Adipose tissue (tissue), 3 donors: ENCODE data around the gene SAP30BP. TPM values are rescaled to one million over a fixed set of nuclear protein-coding genes. Genes with fewer than 3 reads are reported as not detected.
A peak's percentile ranks its signal among the peaks of the same experiment; 100 is the strongest.

Experiments used
- H3K27ac ChIP-seq: one replicate; pipeline ENCODE4 v1.5.1; 2013; ENCODE audit warnings: low read depth, low read length
- WGBS, 3 donors: extraction: QIAGEN DNeasy Blood & Tissue Kit; methylation state at CpG; one replicate each; pipeline ENCODE4 v1.1.7; 2013; 5-methylcytosine and 5-hydroxymethylcytosine counted together
- polyA plus RNA-seq, 3 donors: library from polyadenylated mRNA; stranded (reverse); fragments of 200-250 nt; gene quantifications; one replicate each; pipeline ENCODE4 v1.2.3, GENCODE V29; 2013
- donor health status: healthy with polysubstance abuse.
- donor health status: Bipolar disorder and iron deficiency.
- donor health status: healthy.

SAP30BP gene
- polyA plus RNA-seq, 3 donors: 41.9 to 83.0 (median 77.7) TPM

- no peak overlapping the region for H3K27ac ChIP-seq
- WGBS, 3 donors: 69 to 80% (median 78%) methylated on average over 5 of the region's 5 CpGs
Measured at GRCh38 chr17:75670868-75671267, 3.7 kb downstream of the SAP30BP start.

DNA sequence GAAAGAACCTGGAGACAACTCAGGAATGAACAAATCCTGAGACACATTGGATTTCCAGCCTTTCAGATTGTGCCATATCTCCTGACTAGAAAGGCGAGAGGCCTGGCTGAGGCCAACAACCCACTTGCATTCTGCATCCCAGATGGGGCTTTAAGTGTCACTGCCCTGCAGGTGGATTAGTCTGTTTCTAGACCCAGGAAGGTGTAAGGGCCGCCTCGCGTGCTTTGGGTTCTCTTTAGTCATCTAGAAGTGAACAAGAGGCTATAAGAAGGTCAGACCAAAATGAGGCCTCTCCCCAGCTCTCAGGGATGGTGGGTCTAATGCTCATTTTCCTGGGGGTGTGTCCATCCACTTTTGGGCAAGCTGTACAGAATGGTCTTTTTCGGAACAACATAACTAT lies 4.9 kb downstream of the SAP30BP start:
- WGBS, 3 donors: 92 to 96% (median 93%) methylated on average over 5 of the region's 5 CpGs
- H3K27ac ChIP-seq: no peak overlapping the region

- H3K27ac ChIP-seq: no peak overlapping the region
Measured at GRCh38 chr17:75673487-75673886, 6.3 kb downstream of the SAP30BP start.

DNA sequence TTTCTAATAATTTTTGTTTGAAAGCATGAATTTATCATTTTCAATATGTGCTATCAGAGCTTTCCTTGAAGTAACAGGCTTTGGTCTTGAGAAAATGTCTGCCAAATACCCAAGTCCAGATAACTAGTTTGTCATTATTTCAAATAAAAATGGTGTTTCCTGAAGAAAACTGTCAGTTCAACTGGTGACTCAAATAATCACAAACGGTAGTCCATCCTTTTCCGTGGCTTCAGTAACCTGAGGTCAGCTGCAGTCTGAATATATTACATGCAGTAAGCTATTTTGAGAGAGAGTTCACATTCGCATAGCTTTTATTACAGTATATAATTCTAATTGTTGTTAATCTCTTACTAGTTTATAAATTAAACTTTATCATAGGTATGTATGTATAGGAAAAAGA lies 9.3 kb downstream of the SAP30BP start:
- WGBS, 3 donors: 72 to 83% (median 81%) methylated on average over 3 of the region's 3 CpGs

More at GRCh38 chr17:75673487-75673886, 6.3 kb downstream of the SAP30BP start:
- WGBS, 3 donors: 82 to 88% (median 85%) methylated on average over 4 of the region's 4 CpGs

GRCh38 chr17:75679706-75680211 lies 12.6 kb downstream of the SAP30BP start:
- 61 to 69% (median 62%) methylated on average over 11 of the region's 11 CpGs for WGBS, 3 donors
- no peak overlapping the region for H3K27ac ChIP-seq

More for the DNA sequence above, 9.3 kb downstream of the SAP30BP start:
- H3K27ac ChIP-seq: no peak overlapping the region

- WGBS, 3 donors: 90 to 93% (median 90%) methylated on average over 10 of the region's 10 CpGs
- no peak overlapping the region for H3K27ac ChIP-seq
Measured at GRCh38 chr17:75680431-75680830, 13.3 kb downstream of the SAP30BP start.

DNA sequence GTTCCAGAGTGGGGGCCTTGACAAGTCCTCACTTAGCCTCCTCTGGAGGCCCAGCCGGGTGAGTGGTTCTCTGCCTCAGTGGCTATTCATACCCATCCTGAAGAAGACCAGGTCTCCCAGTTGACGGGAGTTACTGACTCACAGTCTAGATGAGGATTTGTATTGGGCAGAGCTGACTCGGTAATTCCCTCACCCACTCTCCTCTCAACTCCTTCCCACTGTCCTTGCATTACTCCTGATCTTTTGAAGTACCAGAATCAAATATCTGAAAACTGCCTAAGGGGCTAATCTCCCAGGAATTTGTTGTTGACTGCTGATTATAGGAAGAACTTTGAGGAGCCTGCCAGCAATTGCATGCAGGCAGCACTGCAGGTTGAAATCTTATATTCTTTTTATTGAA lies 14.2 kb downstream of the SAP30BP start:
- no peak overlapping the region for H3K27ac ChIP-seq
- 76 to 81% (median 81%) methylated on average over 3 of the region's 3 CpGs for WGBS, 3 donors

GRCh38 chr17:75683583-75683982 lies 16.4 kb downstream of the SAP30BP start:
- H3K27ac ChIP-seq: no peak overlapping the region

GRCh38 chr17:75684249-75684648 lies 17.1 kb downstream of the SAP30BP start:
- 94 to 95% (median 94%) methylated on average over 5 of the region's 5 CpGs for WGBS, 3 donors
- H3K27ac ChIP-seq: no peak overlapping the region

More at GRCh38 chr17:75683583-75683982, 16.4 kb downstream of the SAP30BP start:
- 71 to 84% (median 74%) methylated on average over 4 of the region's 4 CpGs for WGBS, 3 donors

GRCh38 chr17:75684924-75685323 lies 17.8 kb downstream of the SAP30BP start:
- 58 to 74% (median 69%) methylated on average over 7 of the region's 7 CpGs for WGBS, 3 donors
- H3K27ac ChIP-seq: no peak overlapping the region

DNA sequence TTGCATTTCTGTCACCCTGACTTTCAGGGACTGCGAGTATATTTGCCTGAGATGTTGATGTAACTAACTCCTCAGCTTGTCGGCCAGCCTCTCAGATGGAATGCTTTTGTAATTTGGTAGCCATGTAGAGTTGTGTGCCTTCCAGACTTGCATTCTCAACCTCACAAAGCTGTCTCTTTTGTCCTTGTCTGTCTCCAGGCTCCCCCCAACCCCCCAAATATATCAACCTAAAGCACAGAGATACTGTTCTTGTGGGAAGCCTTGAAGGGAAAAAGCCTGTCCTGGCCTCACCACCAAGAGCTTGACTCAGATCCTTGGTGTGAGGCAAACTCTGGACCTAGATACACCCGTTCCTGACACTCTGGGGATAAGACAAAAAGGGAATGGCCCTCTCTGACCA lies 18.4 kb downstream of the SAP30BP start:
- no peak overlapping the region for H3K27ac ChIP-seq

GRCh38 chr17:75688209-75688825 lies 21.2 kb downstream of the SAP30BP start:
- WGBS, 3 donors: 39 to 74% (median 44%) methylated on average over 11 of the region's 11 CpGs

More for the DNA sequence above, 18.4 kb downstream of the SAP30BP start:
- 76 to 80% (median 79%) methylated on average over 3 of the region's 3 CpGs for WGBS, 3 donors

DNA sequence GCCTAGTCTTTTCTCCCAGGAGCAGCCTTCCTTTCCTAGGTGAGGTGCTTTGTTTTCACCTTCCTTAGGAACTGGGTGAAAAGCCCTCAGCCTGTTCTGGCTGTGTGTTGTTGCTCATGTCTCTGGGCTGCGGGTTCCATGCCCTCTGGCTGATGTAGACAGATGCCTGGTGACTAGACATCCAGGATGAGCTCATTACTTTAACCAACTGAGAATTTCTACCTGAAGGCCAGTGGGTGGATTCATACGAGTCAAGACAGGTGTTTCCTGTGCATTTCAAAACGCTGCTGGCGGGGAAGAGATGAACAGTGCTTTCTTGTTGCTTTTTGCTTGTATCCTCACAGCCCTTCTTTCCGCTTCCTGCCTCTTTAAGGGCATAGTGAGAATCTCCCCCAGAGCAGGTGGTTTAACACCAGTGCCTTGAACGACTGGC lies 22.3 kb downstream of the SAP30BP start:
- WGBS, 3 donors: 49 to 72% (median 49%) methylated on average over 6 of the region's 6 CpGs
- no peak overlapping the region for H3K27ac ChIP-seq

More at GRCh38 chr17:75688209-75688825, 21.2 kb downstream of the SAP30BP start:
- peak overlapping the region; percentile 0 for H3K27ac ChIP-seq

DNA sequence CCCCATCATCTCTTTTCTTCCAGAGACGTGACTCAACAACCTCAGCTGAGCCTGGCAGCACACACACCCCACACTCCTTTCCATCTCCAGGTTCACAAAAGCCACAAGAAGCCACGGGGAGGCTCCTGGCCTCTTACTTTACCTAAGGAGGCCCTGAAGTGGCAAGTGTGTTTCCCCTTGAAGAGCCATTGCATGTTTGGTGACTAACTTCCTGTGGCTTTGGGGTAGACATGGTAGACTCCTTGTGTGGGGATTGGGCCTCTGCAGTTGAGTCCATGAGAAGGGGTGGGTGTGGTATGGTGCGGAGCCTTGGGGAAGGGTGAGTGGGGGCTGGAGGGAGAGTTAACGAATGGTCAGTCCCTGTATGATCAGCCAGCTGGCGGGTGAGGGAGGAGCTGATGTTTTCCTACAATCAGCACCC lies 24.2 kb downstream of the SAP30BP start:
- no peak overlapping the region for H3K27ac ChIP-seq
- WGBS, 3 donors: 76 to 85% (median 76%) methylated on average over 5 of the region's 5 CpGs

DNA sequence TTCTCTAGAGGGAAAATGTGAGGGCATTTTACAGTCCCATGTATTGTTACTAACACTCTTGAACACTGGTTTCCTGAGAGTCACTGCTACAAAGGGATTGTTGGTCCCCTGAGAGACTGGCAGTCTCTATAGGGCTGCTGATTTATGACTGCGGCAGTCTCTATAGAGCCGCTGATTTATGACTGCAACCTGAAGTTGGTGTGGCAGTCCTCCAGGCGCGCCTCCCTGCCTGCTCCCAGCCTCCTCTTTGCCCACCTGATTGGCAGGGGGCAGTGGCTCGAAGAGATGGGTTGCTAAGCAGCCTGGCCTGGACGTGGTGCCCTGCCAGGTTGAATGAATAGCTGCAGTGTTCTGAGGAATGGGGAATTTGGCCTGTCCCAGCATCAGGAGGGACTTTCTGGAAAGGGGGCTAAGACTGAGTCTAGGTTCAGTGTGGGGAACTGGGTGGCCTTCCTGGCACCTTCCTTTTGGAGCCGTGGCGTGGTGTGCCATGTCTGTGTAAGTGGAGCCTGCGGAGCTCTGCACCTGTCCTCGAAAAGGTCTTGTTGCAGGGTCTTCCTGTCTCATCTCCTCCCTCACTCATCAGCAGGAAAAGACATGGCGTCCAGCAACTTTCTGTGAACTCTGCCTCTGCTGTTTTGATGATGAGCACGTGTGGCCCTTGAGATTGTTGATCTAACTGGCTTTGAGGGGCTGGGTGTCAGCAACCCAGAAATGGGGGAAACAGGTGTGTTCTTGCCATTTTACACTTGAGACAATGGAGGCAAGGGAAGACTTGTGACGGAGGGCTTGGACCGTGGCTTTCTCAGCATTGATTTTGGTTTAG lies 24.9 kb downstream of the SAP30BP start:
- 67 to 90% (median 87%) methylated on average over 14 of the region's 14 CpGs for WGBS, 3 donors
- H3K27ac ChIP-seq: no peak overlapping the region

GRCh38 chr17:75692976-75693375 lies 25.8 kb downstream of the SAP30BP start:
- H3K27ac ChIP-seq: no peak overlapping the region
- WGBS, 3 donors: 84 to 89% (median 89%) methylated on average over 13 of the region's 13 CpGs

DNA sequence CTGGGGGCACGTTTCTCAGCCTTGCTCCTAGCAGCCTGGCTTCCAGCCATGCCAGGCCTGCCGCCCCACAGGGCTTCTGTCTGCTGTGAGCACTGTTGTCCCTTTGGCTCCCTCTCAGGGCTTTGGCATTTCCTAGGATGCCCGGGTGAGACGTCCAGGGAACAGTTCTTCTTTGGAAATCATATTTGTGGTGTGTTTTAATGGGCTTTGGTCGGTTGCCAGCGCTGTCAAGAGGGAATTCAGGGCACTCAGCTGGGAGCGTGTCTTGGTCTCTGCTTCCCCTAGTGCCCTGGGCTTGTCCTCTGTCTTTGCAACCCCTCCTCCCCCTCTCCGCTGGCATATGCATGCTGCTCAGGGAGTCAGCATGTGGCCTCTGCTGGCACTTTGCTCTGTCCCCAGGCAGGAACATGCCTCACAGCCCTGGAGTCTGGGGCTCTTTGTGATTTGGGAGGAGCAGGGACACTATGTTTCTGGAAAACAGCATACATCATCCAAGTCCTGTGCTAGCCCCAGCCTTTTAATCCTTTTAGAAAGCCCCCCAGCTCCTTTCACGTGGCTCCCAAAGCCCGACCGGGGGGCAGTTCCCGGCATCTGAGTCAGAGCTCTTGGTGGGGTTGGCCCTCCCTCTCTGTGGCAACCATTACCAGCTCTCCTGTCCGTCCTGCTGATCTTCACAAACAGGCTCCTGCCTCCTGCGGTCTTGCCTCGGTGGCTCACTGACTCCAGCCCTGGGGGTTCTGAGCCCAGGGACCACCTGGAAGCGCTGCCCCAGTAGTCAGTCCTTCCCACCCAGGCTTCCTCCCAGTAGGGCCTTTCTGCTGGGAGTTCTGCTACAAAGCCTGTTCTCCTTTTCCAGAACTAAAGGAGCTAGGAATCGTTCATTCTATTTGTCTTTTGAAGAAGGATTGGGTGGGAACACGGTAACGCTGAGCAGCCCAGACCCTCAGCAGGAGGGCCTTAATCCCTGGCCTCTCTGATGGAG lies 26.7 kb downstream of the SAP30BP start:
- no peak overlapping the region for H3K27ac ChIP-seq
- 61 to 72% (median 72%) methylated on average over 19 of the region's 19 CpGs for WGBS, 3 donors

DNA sequence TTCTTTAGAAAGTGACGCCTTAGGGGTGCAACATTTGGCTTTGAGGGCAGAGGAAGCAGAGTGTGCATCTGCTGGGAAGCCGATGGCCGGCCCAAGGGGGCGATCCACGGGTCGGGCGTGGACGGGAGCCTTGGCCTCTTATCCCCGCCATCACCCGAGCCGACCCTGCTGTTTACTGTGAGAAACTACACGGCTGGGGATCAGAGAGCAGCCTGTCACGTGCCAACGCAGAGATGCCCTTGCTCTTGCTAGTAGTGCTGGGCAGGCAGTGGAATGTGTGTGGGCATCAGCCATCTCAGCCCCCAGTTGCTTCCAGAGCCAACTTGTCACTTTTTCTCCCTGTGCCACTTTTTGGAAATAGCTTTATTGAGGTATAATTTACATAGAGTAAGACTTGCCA lies 27.4 kb downstream of the SAP30BP start:
- H3K27ac ChIP-seq: no peak overlapping the region

More for the DNA sequence above, 27.4 kb downstream of the SAP30BP start:
- 35 to 76% (median 73%) methylated on average over 14 of the region's 14 CpGs for WGBS, 3 donors
